Kidney (tissue), 14 donors: ENCODE measurements around the gene YOD1. TPM values are rescaled to one million over a fixed set of nuclear protein-coding genes. Genes with fewer than 3 reads are reported as not detected.

ENCODE experiments used
- DNase-seq, 5 donors: peaks; one replicate each; pipeline ENCODE4 v3.0.0-alpha.2; 2013 to 2020
- FAIRE-seq: peaks from 2 replicates; lab custom pipeline; 2012; peaks lifted over from hg19 to GRCh38; lab: Jason Lieb, UNC
- H3K27ac ChIP-seq, 2 donors: one replicate each; pipeline ENCODE4 v1.7.0; 2013; ENCODE audit warnings: low read depth in 2 of 2, low read length in 2 of 2, inconsistent platforms in 1 of 2
- H3K27me3 ChIP-seq: one replicate; pipeline ENCODE4 v1.7.1; 2013; ENCODE audit warnings: low read length, inconsistent platforms; ENCODE audit not compliant: control insufficient read depth, insufficient read depth
- H3K36me3 ChIP-seq, 3 donors: one replicate each; pipeline versions ENCODE4 v1.7.0 to v1.7.1; 2013; ENCODE audit warnings: low read length in 3 of 3, control low read depth in 1 of 3, inconsistent platforms in 1 of 3; ENCODE audit not compliant: insufficient read depth in 3 of 3, control insufficient read depth in 2 of 3
- H3K4me1 ChIP-seq, 3 donors: one replicate each; pipeline versions ENCODE4 v1.7.0 to v1.7.1; 2013; ENCODE audit warnings: low read length in 3 of 3, inconsistent platforms in 1 of 3, low read depth in 1 of 3; ENCODE audit not compliant: control insufficient read depth in 2 of 3, insufficient read depth in 2 of 3
- H3K4me3 ChIP-seq, 3 donors: one replicate each; pipeline versions ENCODE4 v1.7.0 to v1.8.1; 2013; ENCODE audit warnings: low read length in 3 of 3, control low read depth in 1 of 3, inconsistent platforms in 1 of 3
- H3K9ac ChIP-seq, 3 donors: one replicate each; pipeline versions ENCODE4 v1.7.0 to v1.7.1; 2013; ENCODE audit warnings: low read length in 3 of 3, control low read depth in 1 of 3, inconsistent platforms in 1 of 3
- H3K9me3 ChIP-seq, 3 donors: one replicate each; pipeline versions ENCODE4 v1.7.0 to v1.7.1; 2013; ENCODE audit warnings: low read length in 3 of 3, control low read depth in 1 of 3, inconsistent platforms in 1 of 3; ENCODE audit not compliant: control insufficient read depth in 2 of 3, insufficient read depth in 1 of 3
- CTCF ChIP-seq: IDR thresholded peaks from 3 replicates; pipeline ENCODE4 v1.5.1; 2012; ENCODE audit warnings: mild to moderate bottlenecking, moderate library complexity, borderline replicate concordance; ENCODE audit not compliant: insufficient read depth; ENCODE audit errors: extremely low read depth
- intact Hi-C: fragments of 100-400 bp; cut with DNase I; formaldehyde crosslinking; loops from one replicate; pipeline ENCODE4 v1.11.1; 2022
- polyA plus RNA-seq: library from polyadenylated mRNA; stranded (reverse); fragments of 350-450 nt; fragmentation: Illumina TruSeq; extraction: RNeasy Lipid Tissue Mini Kit (QIAGEN cat#74804); gene quantifications from one replicate; pipeline ENCODE4 v1.2.3, GENCODE V29; 2014; ENCODE audit warnings: low read depth, low replicate concordance; ENCODE audit not compliant: insufficient read depth
- total RNA-seq: library from RNA; stranded (reverse); fragmentation: NEBNext Ultra II Directional; extraction: Animal tissue kit (Norgen Biotek cat#: 25700); gene quantifications from one replicate; pipeline ENCODE4 v1.2.1, GENCODE V29; 2021
- donor health status: control.
- donor health status: control.
- donor health status: control.
- donor health status: control.
- donor health status: control.
- donor health status: DM: yes; HTN: yes; CAD: no.
- donor health status: Normal renal cell carcinoma (clear cell type).

Gene YOD1
- total and polyA plus RNA-seq, 2 donors from 2014 or later, result 2.7 to 6.2 TPM

DNA sequence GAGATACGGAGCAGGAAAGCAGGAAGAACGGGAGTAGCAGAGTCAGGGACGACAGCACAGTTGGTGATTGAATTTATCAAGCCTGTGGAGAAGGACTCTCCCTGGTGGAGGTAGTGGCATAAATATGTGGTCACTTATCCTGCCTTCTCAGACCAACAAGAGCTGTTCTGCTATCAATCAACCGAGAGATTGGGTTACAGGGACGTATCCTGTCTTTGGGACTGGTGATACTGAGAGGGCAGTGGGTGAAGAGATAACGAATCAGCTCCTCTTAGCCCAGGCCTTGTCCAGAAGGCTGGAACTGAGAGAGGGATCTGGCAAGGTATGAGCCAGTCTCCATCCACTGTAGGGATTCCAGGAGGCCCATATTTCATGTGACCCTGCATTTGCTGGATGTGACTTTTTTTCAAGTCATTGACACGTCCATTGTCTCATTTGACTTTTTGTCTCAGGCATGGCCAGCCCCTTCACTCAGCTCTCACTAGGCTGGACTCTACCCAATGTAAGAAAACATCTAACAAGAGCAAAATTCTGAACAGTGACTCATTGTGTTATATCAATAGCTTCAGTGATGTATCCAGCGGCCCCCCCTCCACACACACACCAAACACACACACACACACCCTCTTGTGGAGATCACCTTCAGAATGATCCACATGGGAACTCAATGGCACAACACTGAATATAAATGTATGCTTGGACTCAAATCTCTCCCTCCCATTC is 29.7 kb downstream of the YOD1 start:
- no peak for FAIRE-seq
- no peak overlapping the region for H3K4me3 ChIP-seq
- H3K36me3 ChIP-seq, result peaks cover 0 to 5% (median 0%) of the 10 kb centered on the region in 3 donors
- intact Hi-C loops, result no loop called here
- no peak for DNase-seq
- no peak for TF ChIP-seq CTCF
- H3K27me3 ChIP-seq, result no peaks in the 10 kb centered on the region
- no peaks in the 10 kb centered on the region for H3K9me3 ChIP-seq
- peaks cover 9 to 33% (median 23%) of the 10 kb centered on the region in 3 donors for H3K4me1 ChIP-seq
- no peak overlapping the region for H3K9ac ChIP-seq
- no peak overlapping the region for H3K27ac ChIP-seq

DNA sequence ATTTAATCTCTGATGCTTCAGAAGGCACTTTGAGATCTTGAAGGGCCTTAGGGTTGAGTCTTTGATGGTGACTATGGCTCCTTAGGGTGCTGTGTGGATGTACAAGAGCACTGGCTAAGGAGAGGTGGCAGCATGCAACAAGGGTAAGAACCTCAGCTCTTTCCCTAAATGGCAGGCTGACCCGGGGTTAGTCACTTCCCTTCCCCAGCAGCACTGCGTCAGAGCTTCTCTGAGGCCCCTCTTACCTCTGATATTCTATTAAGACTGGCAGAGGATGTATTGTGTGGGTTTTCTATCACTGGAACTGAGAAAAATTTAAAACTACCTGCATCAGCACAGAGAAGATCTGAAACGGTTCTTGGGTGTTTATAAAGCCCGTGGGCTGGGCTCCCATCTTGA is 30.3 kb downstream of the YOD1 start:
- no peak for TF ChIP-seq CTCF
- Histone ChIP-seq H3K4me3 (no peak overlapping the region), H3K9ac (no peak overlapping the region), H3K4me1 (peaks cover 4 to 28% (median 20%) of the 10 kb centered on the region in 3 donors), H3K36me3 (peaks cover 0 to 5% (median 0%) of the 10 kb centered on the region in 3 donors), H3K9me3 (no peaks in the 10 kb centered on the region), H3K27me3 (no peaks in the 10 kb centered on the region), H3K27ac (no peak overlapping the region)
- no peak for DNase-seq
- intact Hi-C loops, result no loop called here
- no peak for FAIRE-seq

- DNase-seq (no peak), FAIRE-seq (no peak)
- Histone ChIP-seq H3K9ac (no peak overlapping the region), H3K4me3 (no peak overlapping the region), H3K4me1 (peaks cover under 1 to 23% (median 15%) of the 10 kb centered on the region in 3 donors), H3K36me3 (peaks cover 0 to 5% (median 0%) of the 10 kb centered on the region in 3 donors), H3K27ac (no peak overlapping the region), H3K9me3 (no peaks in the 10 kb centered on the region), H3K27me3 (no peaks in the 10 kb centered on the region)
- intact Hi-C loops, result no loop called here
- TF ChIP-seq CTCF, result no peak
These were observed 30.8 kb downstream of the YOD1 start for GRCh38 chr1:207020065-207020708.
